Hepatocyte (in vitro differentiated cells): Measurements from ENCODE around the gene C11orf71.

Experiments
- CTCF ChIP-seq: fragments of 200-600 bp; sonication (generic); IDR thresholded peaks from 2 replicates; pipeline ENCODE4 v1.5.1; 2016; ENCODE audit warnings: antibody characterized with exemption, mild to moderate bottlenecking; ENCODE audit not compliant: poor library complexity
- EZH2phosphoT487 ChIP-seq: fragments of 200-600 bp; sonication (generic); IDR thresholded peaks from one replicate; pipeline ENCODE4 v1.6.1; 2018; ENCODE audit warnings: antibody characterized with exemption, mild to moderate bottlenecking, low read depth, moderate library complexity; ENCODE audit not compliant: unreplicated experiment, severe bottlenecking

- TF ChIP-seq CTCF (no peak), EZH2phosphoT487 (no peak)
These were observed 41.0 kb downstream of the C11orf71 start for GRCh38 chr11:114359342-114359741.
